Measurements from ENCODE around the gene SYNGR2.

SYNGR2 gene

GRCh38 chr17:78179372-78179771, 11.0 kb downstream of the SYNGR2 start:
- Histone ChIP-seq H3K36me3 (ENCODE audit: insufficient read depth) (no peaks in the 10 kb centered on the region; the same call in 1 of the 2 replicates), H2AFZ (ENCODE audit: low read depth) (no peak overlapping the region), H3K4me2 (peak overlapping the region; percentile 96), H3K4me3 (IDR thresholded peaks at IDR 0.05; ENCODE audit: insufficient read depth, low read depth, low read length) (no peak overlapping the region), H3K27ac (peak overlapping the region; percentile 75), H3K79me2 (ENCODE audit: insufficient read depth, low read depth) (peaks cover 51% of the 10 kb centered on the region; the same call in 1 of the 2 replicates), H3K9ac (no peak overlapping the region; the same call in 1 of the 2 replicates), H4K20me1 (ENCODE audit: insufficient read depth) (no peaks in the 10 kb centered on the region), H3K4me1 (ENCODE audit: low read depth, poor library complexity, severe bottlenecking) (peaks cover 95% of the 10 kb centered on the region), H3K27me3 (ENCODE audit: insufficient read depth, low read depth) (no peaks in the 10 kb centered on the region)
- TF ChIP-seq CTCF (conservative IDR thresholded peaks at IDR 0.05; ENCODE audit: low read depth, low read length), result no peak

DNA sequence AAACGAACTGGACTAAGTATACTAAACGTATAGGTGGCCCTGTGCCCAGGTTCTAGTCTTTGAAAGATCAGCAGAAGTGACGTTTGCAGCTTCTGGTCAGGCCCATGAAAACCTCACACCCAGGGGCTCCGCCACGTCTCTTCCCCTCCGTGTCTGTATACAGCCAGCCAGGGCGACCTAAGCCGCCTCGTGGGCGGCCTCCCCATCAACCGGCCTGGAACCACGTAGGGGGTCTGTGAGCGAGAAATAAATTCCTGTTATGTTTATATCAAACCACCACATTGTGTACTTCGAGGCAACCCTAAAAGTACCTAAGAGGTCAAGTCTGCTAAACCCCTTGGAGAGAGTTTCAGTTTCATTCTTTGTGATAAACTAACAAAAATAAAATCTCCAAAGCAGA, 11.7 kb downstream of the SYNGR2 start:
- H3K4me1 ChIP-seq (ENCODE audit: low read depth, poor library complexity, severe bottlenecking), result peaks cover 95% of the 10 kb centered on the region
- no peak overlapping the region for H3K4me3 ChIP-seq (IDR thresholded peaks at IDR 0.05; ENCODE audit: insufficient read depth, low read depth, low read length)
- no peak overlapping the region for H2AFZ ChIP-seq (ENCODE audit: low read depth)
- H3K27ac ChIP-seq, result peak overlapping the region; percentile 75
- H3K79me2 ChIP-seq (ENCODE audit: insufficient read depth, low read depth), result peaks cover 58% of the 10 kb centered on the region
- no peaks in the 10 kb centered on the region for H3K27me3 ChIP-seq (ENCODE audit: insufficient read depth, low read depth)
- H3K4me2 ChIP-seq, result peak overlapping the region; percentile 96
- peak overlapping the region; percentile 20; the same call in 1 of the 2 replicates for H3K9ac ChIP-seq
- H3K36me3 ChIP-seq (ENCODE audit: insufficient read depth), result no peaks in the 10 kb centered on the region; the same call in 1 of the 2 replicates
- 0 out of 2 replicates have a peak, but pooled peaks have one; percentile 6 for TF ChIP-seq CTCF (conservative IDR thresholded peaks at IDR 0.05; ENCODE audit: low read depth, low read length)
- H4K20me1 ChIP-seq (ENCODE audit: insufficient read depth), result no peaks in the 10 kb centered on the region

- no peak overlapping the region for H2AFZ ChIP-seq (ENCODE audit: low read depth)
- peaks cover 62% of the 10 kb centered on the region for H3K79me2 ChIP-seq (ENCODE audit: insufficient read depth, low read depth)
- H3K27me3 ChIP-seq (ENCODE audit: insufficient read depth, low read depth), result no peaks in the 10 kb centered on the region
- peak overlapping the region; percentile 20; the same call in 1 of the 2 replicates for H3K9ac ChIP-seq
- H4K20me1 ChIP-seq (ENCODE audit: insufficient read depth), result no peaks in the 10 kb centered on the region
- H3K4me1 ChIP-seq (ENCODE audit: low read depth, poor library complexity, severe bottlenecking), result peaks cover 95% of the 10 kb centered on the region
- H3K36me3 ChIP-seq (ENCODE audit: insufficient read depth), result no peaks in the 10 kb centered on the region; the same call in 1 of the 2 replicates
- H3K4me2 ChIP-seq, result peak overlapping the region; percentile 96
- H3K27ac ChIP-seq, result peak overlapping the region; percentile 75
- no peak overlapping the region for H3K4me3 ChIP-seq (IDR thresholded peaks at IDR 0.05; ENCODE audit: insufficient read depth, low read depth, low read length)
- no peak for TF ChIP-seq CTCF (conservative IDR thresholded peaks at IDR 0.05; ENCODE audit: low read depth, low read length)
Observed at GRCh38 chr17:78180508-78180907, 12.1 kb downstream of the SYNGR2 start.

- no peak for TF ChIP-seq CTCF (conservative IDR thresholded peaks at IDR 0.05; ENCODE audit: low read depth, low read length)
- Histone ChIP-seq H3K4me2 (peak overlapping the region; percentile 10; the same call in 1 of the 2 replicates), H3K36me3 (ENCODE audit: insufficient read depth) (no peaks in the 10 kb centered on the region; the same call in 1 of the 2 replicates), H2AFZ (ENCODE audit: low read depth) (no peak overlapping the region), H3K4me1 (ENCODE audit: low read depth, poor library complexity, severe bottlenecking) (peaks cover 83% of the 10 kb centered on the region), H3K27me3 (ENCODE audit: insufficient read depth, low read depth) (no peaks in the 10 kb centered on the region), H4K20me1 (ENCODE audit: insufficient read depth) (no peaks in the 10 kb centered on the region), H3K79me2 (ENCODE audit: insufficient read depth, low read depth) (peaks cover 70% of the 10 kb centered on the region), H3K27ac (no peak overlapping the region; the same call in 1 of the 2 replicates), H3K9ac (no peak overlapping the region), H3K4me3 (IDR thresholded peaks at IDR 0.05; ENCODE audit: insufficient read depth, low read depth, low read length) (no peak overlapping the region)
Observed at GRCh38 chr17:78182504-78182903, 14.1 kb downstream of the SYNGR2 start.
